Measurements from ENCODE around the gene MYL10. TPM values are rescaled to one million over a fixed set of nuclear protein-coding genes. Genes with fewer than 3 reads are reported as not detected.

Gene MYL10
- polyA plus RNA-seq, 2 of the 4 experiments (the other 2 are of a cell fraction) = not detected

- TF ChIP-seq BCL3 (IDR thresholded peaks at IDR 0.05) = no peak
Observed at GRCh38 chr7:101636822-101637623, 7.9 kb upstream of the MYL10 start (continued).

DNA sequence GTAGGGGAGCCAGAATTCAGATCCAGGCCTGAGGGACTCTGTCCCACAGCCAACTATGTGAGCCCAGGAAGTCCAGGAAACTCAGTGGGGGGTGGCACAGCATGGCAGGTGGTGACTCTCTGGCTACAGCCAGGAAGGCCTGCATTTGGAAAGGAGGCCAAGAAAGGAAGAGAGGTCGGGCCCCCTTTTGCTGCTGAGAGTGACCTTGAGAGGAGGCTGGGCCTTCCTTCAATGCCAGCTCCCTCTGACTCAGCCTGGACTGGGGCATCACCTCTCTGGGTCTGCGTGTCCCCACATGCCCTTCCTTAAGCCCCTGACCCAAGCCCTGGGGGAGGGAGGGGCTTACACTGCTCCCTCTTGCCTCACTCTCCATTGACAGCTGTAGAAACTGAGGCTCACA is 6.4 kb upstream of the MYL10 start:
- FAIRE-seq (no peak), ATAC-seq (no peak), DNase-seq (ENCODE audit: low read depth in 1 of 2, low spot score in 1 of 2) (no peak)
- ChIA-PET CTCF (interaction anchor here (1.4 kb wide), 1 partner anchor 31 kb away, joined by 4 read pairs; no protein-coding TSS in a partner anchor), POLR2A (no interaction called here)
- peak overlapping the region in 1 of 2 experiments; percentile 52; a peak in 1 of 6 replicates for H3K27ac ChIP-seq
- WGBS (ENCODE audit: missing lambda C conversion rate) = 67% methylated on average over 2 of the region's 2 CpGs
- no peaks in the 10 kb centered on the region for H3K9me3 ChIP-seq
- TF ChIP-seq REST (IDR thresholded peaks at IDR 0.05) (no peak), CBX2 (IDR thresholded peaks at IDR 0.05; ENCODE audit: borderline replicate concordance, low read depth) (no peak), POLR2A (IDR thresholded peaks at IDR 0.05; ENCODE audit: low read length) (no peak), RFX5 (IDR thresholded peaks at IDR 0.05) (no peak), EP300 (IDR thresholded peaks at IDR 0.05) (no peak), MAX (IDR thresholded peaks at IDR 0.05) (no peak), PHF8 (IDR thresholded peaks at IDR 0.05; ENCODE audit: borderline replicate concordance, low read depth) (no peak), HEYL (CRISPR knock-in tag; IDR thresholded peaks at IDR 0.05) (no peak), HOXB13 (CRISPR knock-in tag; IDR thresholded peaks at IDR 0.05; ENCODE audit: low read depth) (no peak), CTCF (IDR thresholded peaks at IDR 0.05) (no peak), BCL3 (IDR thresholded peaks at IDR 0.05) (no peak), CHD4 (IDR thresholded peaks at IDR 0.05; ENCODE audit: borderline replicate concordance) (no peak), POLR2AphosphoS2 (conservative IDR thresholded peaks at IDR 0.05; ENCODE audit: low read length) (no peak), TP53 (CRISPR knock-in tag; IDR thresholded peaks at IDR 0.05) (no peak), NPAS2 (CRISPR knock-in tag; IDR thresholded peaks at IDR 0.05; ENCODE audit: borderline replicate concordance) (no peak), RARB (CRISPR knock-in tag; IDR thresholded peaks at IDR 0.05) (no peak)
- TF ChIP-seq, protein P1, sequence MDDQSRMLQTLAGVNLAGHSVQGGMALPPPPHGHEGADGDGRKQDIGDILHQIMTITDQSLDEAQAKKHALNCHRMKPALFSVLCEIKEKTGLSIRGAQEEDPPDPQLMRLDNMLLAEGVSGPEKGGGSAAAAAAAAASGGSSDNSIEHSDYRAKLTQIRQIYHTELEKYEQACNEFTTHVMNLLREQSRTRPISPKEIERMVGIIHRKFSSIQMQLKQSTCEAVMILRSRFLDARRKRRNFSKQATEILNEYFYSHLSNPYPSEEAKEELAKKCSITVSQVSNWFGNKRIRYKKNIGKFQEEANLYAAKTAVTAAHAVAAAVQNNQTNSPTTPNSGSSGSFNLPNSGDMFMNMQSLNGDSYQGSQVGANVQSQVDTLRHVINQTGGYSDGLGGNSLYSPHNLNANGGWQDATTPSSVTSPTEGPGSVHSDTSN (IDR thresholded peaks at IDR 0.05) = no peak
- no peak overlapping the region for H3K4me2 ChIP-seq
- peaks cover 18% of the 10 kb centered on the region; the same call in 1 of the 3 replicates for H3K4me1 ChIP-seq
- H3K4me3 ChIP-seq = no peak overlapping the region

Data from A549 (cell line).